Measurements from ENCODE around the gene DNAJC22. TPM values are rescaled to one million over a fixed set of nuclear protein-coding genes. Genes with fewer than 3 reads are reported as not detected.

Gene DNAJC22
- total and polyA plus RNA-seq, 9 of the 15 experiments (the other 6 are each of a cell fraction or from before 2014, with no cell fraction given) = 0.10 to 1.2 (median 0.47) TPM

DNA sequence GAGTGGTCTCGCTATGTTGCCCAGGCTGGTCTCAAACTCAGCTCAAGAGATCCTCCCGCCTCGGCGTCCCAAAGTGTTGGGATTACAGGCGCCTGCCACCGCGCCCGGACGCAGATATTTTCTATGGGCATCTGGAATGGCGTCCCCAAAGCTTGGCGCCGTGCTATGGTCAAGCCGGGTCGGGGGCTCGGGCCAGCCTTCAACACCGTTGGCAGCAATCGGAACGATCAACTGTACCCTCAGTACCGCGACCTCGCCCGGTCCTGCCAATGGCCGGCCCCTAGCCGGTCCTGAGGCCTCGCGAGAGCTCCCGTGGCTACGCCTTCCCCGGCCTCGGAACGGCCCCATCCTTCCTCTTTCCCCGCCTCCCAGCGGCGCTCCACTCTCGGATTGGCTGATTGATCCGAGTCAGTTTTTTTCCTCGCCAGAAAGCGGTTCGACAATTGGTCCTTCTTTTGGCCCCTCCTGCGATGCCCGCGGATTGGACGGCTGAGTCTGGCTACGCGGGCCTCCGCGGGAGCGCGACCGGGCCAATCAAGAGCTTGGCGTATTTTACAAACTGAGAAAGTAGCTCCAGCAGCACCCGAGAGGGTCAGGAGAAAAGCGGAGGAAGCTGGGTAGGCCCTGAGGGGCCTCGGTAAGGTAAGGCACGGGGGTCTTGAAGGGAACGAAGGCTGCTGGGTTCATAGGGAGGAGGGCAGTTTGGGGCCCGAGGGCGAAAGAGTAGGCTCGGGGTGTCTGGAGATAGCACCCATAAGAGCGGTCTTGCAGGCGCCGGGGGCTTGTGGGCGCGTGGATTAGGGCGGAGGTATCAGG is 23.8 kb upstream of the DNAJC22 start, which contains the start of gene TROAP (continued):
- TF ChIP-seq ZNF695 (CRISPR knock-in tag; IDR thresholded peaks at IDR 0.05) (no peak), FOXM1 (IDR thresholded peaks at IDR 0.05; ENCODE audit: low read depth) (peak; percentile 99), FOXM1 (CRISPR knock-in tag; IDR thresholded peaks at IDR 0.05; ENCODE audit: low read depth) (peak; percentile 99), THRAP3 (IDR thresholded peaks at IDR 0.05; ENCODE audit: borderline replicate concordance) (no peak), KLF13 (tag; IDR thresholded peaks at IDR 0.05; ENCODE audit: borderline replicate concordance, low read depth) (no peak), TFE3 (CRISPR knock-in tag; IDR thresholded peaks at IDR 0.05) (no peak), CBX3 (IDR thresholded peaks at IDR 0.05; ENCODE audit: borderline replicate concordance in 1 of 2, low read length in 2 of 2) (no peak), PTTG1 (tag; IDR thresholded peaks at IDR 0.05; ENCODE audit: low read depth) (no peak), MBD2 (IDR thresholded peaks at IDR 0.05; ENCODE audit: borderline replicate concordance, low read depth) (peak; percentile 88), ZNF668 (CRISPR knock-in tag; IDR thresholded peaks at IDR 0.05) (no peak)
- TF ChIP-seq, protein P1, sequence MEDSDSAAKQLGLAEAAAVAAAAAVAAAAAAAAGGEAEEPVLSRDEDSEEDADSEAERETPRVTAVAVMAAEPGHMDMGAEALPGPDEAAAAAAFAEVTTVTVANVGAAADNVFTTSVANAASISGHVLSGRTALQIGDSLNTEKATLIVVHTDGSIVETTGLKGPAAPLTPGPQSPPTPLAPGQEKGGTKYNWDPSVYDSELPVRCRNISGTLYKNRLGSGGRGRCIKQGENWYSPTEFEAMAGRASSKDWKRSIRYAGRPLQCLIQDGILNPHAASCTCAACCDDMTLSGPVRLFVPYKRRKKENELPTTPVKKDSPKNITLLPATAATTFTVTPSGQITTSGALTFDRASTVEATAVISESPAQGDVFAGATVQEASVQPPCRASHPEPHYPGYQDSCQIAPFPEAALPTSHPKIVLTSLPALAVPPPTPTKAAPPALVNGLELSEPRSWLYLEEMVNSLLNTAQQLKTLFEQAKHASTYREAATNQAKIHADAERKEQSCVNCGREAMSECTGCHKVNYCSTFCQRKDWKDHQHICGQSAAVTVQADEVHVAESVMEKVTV (CRISPR knock-in tag; IDR thresholded peaks at IDR 0.05) = 0 out of 2 replicates have a peak, but pooled peaks have one; percentile 2
- TF ChIP-seq, protein P2, sequence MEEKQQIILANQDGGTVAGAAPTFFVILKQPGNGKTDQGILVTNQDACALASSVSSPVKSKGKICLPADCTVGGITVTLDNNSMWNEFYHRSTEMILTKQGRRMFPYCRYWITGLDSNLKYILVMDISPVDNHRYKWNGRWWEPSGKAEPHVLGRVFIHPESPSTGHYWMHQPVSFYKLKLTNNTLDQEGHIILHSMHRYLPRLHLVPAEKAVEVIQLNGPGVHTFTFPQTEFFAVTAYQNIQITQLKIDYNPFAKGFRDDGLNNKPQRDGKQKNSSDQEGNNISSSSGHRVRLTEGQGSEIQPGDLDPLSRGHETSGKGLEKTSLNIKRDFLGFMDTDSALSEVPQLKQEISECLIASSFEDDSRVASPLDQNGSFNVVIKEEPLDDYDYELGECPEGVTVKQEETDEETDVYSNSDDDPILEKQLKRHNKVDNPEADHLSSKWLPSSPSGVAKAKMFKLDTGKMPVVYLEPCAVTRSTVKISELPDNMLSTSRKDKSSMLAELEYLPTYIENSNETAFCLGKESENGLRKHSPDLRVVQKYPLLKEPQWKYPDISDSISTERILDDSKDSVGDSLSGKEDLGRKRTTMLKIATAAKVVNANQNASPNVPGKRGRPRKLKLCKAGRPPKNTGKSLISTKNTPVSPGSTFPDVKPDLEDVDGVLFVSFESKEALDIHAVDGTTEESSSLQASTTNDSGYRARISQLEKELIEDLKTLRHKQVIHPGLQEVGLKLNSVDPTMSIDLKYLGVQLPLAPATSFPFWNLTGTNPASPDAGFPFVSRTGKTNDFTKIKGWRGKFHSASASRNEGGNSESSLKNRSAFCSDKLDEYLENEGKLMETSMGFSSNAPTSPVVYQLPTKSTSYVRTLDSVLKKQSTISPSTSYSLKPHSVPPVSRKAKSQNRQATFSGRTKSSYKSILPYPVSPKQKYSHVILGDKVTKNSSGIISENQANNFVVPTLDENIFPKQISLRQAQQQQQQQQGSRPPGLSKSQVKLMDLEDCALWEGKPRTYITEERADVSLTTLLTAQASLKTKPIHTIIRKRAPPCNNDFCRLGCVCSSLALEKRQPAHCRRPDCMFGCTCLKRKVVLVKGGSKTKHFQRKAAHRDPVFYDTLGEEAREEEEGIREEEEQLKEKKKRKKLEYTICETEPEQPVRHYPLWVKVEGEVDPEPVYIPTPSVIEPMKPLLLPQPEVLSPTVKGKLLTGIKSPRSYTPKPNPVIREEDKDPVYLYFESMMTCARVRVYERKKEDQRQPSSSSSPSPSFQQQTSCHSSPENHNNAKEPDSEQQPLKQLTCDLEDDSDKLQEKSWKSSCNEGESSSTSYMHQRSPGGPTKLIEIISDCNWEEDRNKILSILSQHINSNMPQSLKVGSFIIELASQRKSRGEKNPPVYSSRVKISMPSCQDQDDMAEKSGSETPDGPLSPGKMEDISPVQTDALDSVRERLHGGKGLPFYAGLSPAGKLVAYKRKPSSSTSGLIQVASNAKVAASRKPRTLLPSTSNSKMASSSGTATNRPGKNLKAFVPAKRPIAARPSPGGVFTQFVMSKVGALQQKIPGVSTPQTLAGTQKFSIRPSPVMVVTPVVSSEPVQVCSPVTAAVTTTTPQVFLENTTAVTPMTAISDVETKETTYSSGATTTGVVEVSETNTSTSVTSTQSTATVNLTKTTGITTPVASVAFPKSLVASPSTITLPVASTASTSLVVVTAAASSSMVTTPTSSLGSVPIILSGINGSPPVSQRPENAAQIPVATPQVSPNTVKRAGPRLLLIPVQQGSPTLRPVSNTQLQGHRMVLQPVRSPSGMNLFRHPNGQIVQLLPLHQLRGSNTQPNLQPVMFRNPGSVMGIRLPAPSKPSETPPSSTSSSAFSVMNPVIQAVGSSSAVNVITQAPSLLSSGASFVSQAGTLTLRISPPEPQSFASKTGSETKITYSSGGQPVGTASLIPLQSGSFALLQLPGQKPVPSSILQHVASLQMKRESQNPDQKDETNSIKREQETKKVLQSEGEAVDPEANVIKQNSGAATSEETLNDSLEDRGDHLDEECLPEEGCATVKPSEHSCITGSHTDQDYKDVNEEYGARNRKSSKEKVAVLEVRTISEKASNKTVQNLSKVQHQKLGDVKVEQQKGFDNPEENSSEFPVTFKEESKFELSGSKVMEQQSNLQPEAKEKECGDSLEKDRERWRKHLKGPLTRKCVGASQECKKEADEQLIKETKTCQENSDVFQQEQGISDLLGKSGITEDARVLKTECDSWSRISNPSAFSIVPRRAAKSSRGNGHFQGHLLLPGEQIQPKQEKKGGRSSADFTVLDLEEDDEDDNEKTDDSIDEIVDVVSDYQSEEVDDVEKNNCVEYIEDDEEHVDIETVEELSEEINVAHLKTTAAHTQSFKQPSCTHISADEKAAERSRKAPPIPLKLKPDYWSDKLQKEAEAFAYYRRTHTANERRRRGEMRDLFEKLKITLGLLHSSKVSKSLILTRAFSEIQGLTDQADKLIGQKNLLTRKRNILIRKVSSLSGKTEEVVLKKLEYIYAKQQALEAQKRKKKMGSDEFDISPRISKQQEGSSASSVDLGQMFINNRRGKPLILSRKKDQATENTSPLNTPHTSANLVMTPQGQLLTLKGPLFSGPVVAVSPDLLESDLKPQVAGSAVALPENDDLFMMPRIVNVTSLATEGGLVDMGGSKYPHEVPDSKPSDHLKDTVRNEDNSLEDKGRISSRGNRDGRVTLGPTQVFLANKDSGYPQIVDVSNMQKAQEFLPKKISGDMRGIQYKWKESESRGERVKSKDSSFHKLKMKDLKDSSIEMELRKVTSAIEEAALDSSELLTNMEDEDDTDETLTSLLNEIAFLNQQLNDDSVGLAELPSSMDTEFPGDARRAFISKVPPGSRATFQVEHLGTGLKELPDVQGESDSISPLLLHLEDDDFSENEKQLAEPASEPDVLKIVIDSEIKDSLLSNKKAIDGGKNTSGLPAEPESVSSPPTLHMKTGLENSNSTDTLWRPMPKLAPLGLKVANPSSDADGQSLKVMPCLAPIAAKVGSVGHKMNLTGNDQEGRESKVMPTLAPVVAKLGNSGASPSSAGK (IDR thresholded peaks at IDR 0.05) = no peak
